HG03469 (cell line): ENCODE results near the gene RIC8A.
"Not testable (repeated sequence)": the region's sequence is repeated elsewhere in the genome, so short reads cannot be mapped to it uniquely, and the experiment has no call there.

ENCODE experiments used
- ATAC-seq: cut with Tn5 transposase; IDR thresholded peaks from one replicate; pipeline ENCODE4 v1.9.1; 2021; ENCODE audit warnings: mild to moderate bottlenecking, moderate library complexity, moderate number of reproducible peaks; ENCODE audit not compliant: unreplicated experiment

Gene RIC8A

DNA sequence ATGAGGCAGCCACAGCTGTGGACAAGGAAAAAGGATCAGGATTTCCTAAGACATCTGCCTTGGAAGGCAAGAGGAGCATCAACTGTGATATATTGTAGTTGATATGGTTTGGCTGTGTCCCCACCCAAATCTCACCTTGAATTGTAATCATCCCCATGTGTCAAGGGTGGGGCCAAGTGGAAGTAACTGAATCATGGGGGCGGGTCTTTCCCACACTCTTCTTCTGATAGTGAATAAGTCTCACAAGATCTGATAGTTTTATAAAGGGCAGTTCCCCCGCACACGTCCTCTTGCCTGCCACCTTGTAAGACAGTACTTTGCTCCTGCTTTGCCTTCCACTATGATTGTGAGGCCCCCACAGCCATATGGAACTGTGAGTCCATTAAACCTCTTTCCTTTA, 10.2 kb downstream of the RIC8A start:
- no peak for ATAC-seq

DNA sequence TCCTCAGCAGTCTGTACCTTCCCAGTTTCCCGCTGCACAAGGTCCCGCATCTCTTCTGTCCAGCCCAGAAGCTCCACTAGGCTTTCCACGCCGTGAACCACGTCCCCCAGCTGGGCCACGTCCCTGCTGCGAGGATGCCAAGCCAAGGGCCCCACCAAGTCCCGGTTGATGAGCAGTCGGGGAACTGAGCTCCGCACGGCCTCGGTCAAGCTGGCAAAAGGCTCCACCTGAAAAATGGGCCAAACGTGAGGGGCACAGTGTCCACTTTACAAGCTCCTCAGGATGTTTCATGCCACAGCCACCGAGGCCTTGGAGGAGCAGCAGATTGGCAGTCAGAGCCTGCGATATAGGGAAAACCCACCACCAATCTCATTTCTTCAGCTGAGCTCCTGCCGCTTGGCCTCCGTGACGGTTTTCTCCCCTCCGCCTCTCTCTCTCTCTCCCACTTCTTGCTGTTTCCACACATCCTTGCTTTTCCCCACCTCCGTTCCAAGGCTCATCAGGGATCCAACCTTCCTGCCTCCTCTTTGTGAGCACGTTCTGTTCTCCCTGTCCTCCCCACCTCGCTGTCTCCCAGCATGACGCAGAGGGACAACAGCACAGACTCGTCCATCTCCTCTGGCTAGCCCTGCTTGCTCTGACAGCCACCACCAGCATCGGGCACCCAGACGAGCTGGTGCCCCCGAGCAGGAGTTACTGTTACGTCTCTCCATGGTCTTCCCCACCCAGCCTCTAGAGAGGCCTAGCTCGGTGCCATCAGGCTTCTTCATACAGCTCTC, 11.5 kb downstream of the RIC8A start:
- no peak for ATAC-seq

GRCh38 chr11:220641-221215, 13.2 kb downstream of the RIC8A start:
- ATAC-seq: not testable (repeated sequence)

GRCh38 chr11:221539-221938, 14.0 kb downstream of the RIC8A start:
- no peak for ATAC-seq

GRCh38 chr11:221998-222789, 14.7 kb downstream of the RIC8A start:
- ATAC-seq: no peak

- no peak for ATAC-seq
Measured at GRCh38 chr11:223026-223789, 15.7 kb downstream of the RIC8A start.

DNA sequence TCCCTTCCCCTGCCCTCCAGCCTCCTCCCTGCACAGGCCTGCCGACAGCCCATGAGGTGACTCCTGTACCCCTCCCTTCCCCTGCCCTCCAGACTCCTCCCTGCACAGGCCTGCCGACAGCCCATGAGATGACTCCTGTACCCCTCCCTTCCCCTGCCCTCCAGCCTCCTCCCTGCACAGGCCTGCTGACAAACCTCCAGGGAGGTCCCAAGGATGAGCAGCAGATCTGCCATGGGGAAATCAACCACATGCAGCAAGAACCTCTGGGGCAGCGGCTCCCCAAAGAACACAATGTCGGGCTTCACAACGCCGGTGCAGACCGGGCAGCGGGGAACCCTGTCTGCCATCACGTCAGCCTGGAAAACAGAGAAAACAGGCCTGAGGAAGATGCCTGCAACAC, 16.4 kb downstream of the RIC8A start:
- no peak for ATAC-seq

DNA sequence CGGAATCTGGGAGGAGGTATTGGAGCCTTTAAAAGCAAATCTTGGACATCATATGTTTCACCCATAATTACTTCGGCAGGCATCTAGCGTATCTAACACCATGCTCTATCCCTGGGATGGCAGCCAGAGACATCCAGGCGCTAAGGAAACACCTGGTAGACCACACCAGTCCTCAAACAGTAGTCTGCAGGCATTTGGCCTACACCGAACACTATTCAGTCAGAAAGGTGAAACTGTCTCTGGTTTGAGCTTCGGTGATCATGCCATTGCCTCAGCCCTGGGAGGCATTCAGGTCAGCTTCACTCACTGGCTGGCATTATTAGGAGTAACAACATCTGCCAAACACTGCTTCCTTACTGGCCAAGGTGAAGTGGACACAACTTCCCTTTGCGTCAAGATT, 16.9 kb downstream of the RIC8A start:
- no peak for ATAC-seq

DNA sequence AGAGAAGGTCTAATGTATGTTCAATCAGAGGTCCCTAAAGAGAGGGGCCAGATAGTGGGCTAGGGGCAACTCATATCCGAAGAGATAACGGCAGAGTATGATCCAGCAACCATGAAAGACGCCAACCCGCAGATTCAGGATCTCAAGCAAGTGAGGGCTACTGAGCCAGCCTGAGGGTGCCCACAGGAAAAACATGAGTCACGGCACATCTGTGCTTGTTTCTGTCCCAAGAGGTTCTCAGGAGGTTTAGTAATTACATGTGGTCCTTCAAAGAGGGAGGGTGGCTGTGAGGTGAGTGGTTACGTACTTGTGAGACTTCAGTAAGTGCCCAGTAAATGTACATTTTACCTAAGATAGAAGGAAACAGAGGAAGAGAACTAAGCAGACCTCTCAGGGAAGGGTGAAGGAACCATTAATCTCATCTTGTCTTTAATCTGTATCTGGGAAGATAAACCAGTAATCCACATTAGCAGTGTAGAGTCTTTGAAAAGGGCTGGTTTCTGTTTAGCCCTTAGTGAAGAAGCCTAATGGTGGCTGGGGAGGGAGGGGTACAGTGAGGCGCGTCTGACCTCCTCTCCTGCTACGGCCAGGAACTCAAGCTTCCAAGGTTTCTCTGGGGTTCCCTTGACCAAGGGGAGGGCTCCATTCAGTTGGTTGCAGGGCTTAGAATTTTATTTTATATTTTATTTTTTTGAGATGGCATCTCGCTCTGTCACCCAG, 18.4 kb downstream of the RIC8A start:
- ATAC-seq: no peak

- no peak for ATAC-seq
Measured at GRCh38 chr11:227824-228379, 20.4 kb downstream of the RIC8A start.

DNA sequence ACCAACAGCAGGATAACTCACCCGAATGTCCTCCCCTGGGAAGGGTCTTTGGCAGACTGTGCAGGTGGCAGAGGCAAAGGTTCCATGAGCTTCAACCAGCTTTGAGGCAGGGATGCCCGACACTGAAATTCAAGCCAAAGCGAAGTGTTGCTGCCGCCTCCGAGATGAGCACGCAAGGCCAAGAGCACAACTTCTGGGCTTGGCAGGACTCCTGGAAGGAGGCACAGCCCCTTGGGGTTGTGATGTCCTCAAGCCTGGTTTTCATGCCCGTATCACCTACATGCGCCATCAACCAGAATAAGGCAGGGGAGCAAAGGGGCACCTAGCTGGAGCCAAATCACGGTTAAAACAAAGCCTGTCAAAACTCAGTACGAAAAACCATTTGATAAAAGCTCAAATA, 22.9 kb downstream of the RIC8A start:
- ATAC-seq: no peak

DNA sequence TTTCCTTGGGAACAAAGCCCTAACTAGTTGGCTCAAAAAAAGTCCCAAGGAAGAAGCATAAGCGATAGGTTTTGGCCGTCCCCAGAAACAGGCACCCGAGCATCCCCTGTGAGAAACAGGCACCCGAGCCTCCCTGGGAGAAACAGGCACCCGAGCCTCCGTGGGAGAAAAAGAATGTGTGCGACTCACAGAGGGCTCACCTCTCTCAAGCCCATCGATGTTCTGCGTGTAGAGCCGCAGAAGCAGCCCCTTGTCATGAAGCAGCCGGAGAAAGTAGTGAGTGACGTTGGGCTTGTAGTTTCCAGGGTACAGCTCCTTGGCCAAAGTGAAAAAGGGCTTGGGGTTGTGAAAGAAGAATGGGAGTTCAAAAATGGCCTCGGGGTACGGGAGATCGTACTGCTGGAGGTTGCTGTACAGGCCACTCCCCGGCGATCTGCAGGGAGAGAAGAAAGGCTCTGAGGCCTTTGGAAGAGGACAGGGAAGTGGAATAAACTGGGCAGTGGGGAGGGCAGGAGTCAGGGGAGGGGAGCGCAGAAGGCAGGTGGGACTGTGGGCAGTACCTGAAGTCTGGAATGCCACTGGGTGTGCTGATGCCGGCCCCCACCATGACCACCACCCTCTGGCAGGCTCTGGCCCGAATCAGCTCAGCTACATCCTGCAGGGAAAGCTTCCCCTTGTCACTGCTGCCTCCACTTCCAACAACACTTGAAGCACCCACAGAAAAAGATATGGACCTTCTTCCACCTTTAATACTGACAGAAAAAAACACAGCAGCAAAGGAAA, 25.5 kb downstream of the RIC8A start:
- no peak for ATAC-seq

- ATAC-seq: no peak
Measured at GRCh38 chr11:235180-235579, 27.7 kb downstream of the RIC8A start.

DNA sequence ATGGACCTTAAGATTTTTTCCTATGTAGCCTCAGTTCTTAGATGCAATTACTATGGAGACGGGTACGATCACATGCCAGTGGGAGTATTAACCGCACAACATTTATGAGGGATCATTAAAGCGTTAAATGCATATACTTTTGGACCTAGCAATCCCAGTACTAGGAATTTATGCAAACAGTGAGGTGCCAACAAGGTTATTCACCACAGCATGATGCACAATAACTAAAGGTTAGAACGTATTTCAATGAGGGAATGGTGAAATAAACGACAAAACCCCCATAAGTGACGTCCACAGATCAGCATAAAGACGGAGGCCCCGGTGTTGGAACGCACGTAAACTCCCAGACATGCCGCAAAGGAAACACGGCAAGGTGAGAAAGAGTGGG, 28.1 kb downstream of the RIC8A start:
- no peak for ATAC-seq

DNA sequence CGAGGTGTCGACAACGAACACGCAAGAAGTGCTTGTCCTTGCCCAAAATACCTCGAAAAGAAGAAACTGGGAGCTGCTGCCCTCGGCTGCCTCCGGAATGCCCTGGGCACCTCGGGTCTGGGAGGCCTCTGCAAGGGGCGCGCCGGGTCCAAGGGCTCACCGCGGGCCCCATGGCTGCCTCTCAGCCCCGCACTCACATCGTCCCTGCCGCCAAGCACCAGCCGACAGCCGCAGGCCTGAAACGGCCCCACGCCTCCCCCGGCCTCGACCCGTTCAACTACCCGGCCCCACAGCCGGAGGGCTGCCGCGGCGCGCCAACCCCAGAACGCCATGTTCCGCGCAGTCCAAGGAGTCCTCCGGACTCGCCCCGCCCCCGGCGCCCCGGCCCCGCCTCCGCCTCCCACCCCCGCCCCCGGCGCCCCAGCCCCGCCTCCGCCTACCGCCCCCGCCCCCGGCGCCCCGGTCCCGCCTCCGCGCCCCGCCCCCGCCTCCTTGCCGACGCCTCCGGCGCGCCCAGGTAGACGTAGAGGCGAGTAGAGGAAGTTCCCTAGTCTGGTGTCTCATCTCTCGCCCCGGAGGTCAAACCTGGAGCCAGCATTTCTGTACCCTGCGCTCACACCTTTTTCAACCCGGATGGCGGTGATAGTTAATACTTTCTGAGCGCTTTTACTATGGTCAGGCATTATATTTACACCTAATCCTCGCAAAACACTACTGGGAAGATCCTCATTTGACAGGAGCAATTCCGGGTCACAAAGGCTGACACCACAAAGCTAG, 28.7 kb downstream of the RIC8A start, which contains the start of gene SIRT3:
TSS of gene SIRT3 (minus strand) at position 346 of the 777 bp plus-strand sequence. CDS start at position 332, 14 bp downstream.
- peak; percentile 38 for ATAC-seq

DNA sequence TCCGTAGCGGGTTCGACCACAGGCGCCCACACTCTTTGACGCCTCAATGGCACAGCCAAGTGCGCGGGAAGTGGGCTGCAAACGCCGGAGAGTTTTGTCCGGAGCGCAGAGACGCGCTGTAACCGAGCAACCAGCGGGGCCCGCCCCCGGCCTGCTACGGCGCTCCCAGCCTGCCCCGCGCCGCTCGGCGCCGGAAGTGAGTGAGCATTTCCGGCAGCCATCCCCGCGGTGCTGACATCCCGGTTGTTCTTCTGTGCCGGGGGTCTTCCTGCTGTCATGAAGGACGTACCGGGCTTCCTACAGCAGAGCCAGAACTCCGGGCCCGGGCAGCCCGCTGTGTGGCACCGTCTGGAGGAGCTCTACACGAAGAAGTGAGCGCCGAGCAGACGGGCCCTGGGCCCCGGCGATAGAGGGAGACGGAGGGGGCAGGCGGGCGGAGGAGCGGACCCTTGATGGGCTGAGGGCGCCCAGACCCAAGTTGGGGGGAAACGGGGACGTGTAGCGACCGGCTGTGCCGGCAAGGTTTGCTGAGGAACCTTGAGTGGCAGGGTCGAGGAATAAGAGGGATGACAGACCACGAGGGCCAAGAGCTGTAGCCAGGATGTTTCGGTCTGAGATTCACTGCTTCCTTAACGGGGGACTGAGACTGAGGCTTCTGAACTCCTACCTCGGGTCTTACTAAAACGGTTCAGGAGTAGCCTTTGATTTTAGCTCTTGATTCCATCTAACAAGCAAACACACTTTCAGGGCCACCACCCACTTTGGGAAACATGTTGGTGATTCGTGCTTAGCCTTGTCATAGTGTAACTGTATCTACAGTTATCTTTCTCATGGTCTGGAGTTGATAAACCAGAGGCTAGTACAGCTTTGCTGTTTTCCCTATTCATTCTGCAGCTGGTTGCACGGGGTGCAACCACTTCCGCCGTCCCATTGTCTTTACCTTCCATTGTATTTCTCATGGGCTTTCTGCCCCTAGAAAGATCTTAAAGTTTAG, 29.6 kb downstream of the RIC8A start, which contains the start of gene PSMD13:
TSS of gene PSMD13 (plus strand) at position 203 of the 994 bp plus-strand sequence. CDS start at position 277, 74 bp downstream.
- peak; percentile 45 for ATAC-seq

GRCh38 chr11:238346-238745, 30.8 kb downstream of the RIC8A start:
- ATAC-seq: not testable (repeated sequence)
